Heart left ventricle (tissue), 13 donors: ENCODE results near the gene COPG2.

ENCODE experiments used
- CTCF ChIP-seq, 12 donors: fragments of 200-600 bp; sonication (generic) in 4 of 12; IDR thresholded peaks; one replicate each; pipeline versions ENCODE4 v1.5.0 to v1.8.0; 2018 to 2022; ENCODE audit warnings: antibody characterized with exemption in 12 of 12, mild to moderate bottlenecking in 5 of 12
- POLR2A ChIP-seq, 2 donors: fragments of 450-650 bp; IDR thresholded peaks; one replicate each; pipeline ENCODE4 v1.6.1; 2017; ENCODE audit warnings: antibody characterized with exemption in 2 of 2, mild to moderate bottlenecking in 2 of 2, moderate library complexity in 2 of 2
- donor health status: ischemic (EF 13 %, LVEDD 7.1; RV severe dilation, severe dysfunction).
- donor health status: DM: no; HTN: yes; CAD: no.
- donor health status: DM: no; HTN: no; CAD: no.
- donor health status: ischemic (EF 25% LVEDD 6.9; RV normal size, moderate dysfunction).
- donor health status: ischemic (EF 25% LVEDD 5.7; RV mildly dilated, moderate dysfunction).
- donor health status: ischemic (EF 35%, LVEDD 5.7; RV mildly dilated, moderate dysfunction).
- donor health status: nonischemic (EF 11% LVEDD 7.7; RV severe dilation, severe dysfunction).
- donor health status: DM: yes; HTN: yes; CAD: no.
- donor health status: PGD.
- donor health status: ischemic (EF 29% LVEDD 5.4; RV normal size, mild dysfunction).
- donor health status: nonischemic (EF 23%, LVEDD 6.1; RV moderate dilation, normal function).

- TF ChIP-seq CTCF (IDR thresholded peaks at IDR 0.05) (no peak), POLR2A (IDR thresholded peaks at IDR 0.05) (no peak)
These were observed 13.7 kb downstream of the COPG2 start for GRCh38 chr7:130654850-130655249.
